ENCODE data around the gene ABCC3. TPM values are rescaled to one million over a fixed set of nuclear protein-coding genes. Genes with fewer than 3 reads are reported as not detected.

The ABCC3 gene
- total RNA-seq, 4 donors from 2014 or later, result 190 to 683 (median 305) TPM

- Histone ChIP-seq H3K4me3 (no peak overlapping the region), H3K9me3 (no peaks in the 10 kb centered on the region), H3K4me1 (no peaks in the 10 kb centered on the region), H3K36me3 (no peaks in the 10 kb centered on the region), H3K27ac (no peak overlapping the region), H3K27me3 (no peaks in the 10 kb centered on the region)
- TF ChIP-seq POLR2A (IDR thresholded peaks at IDR 0.05) (no peak), CTCF (IDR thresholded peaks at IDR 0.05) (no peak)
- DNase-seq, result no peak
Measured at GRCh38 chr17:50614471-50615051, 20.1 kb upstream of the ABCC3 start.

GRCh38 chr17:50615828-50616227 is 18.9 kb upstream of the ABCC3 start:
- no peak for TF ChIP-seq POLR2A (IDR thresholded peaks at IDR 0.05)
- TF ChIP-seq CTCF (IDR thresholded peaks at IDR 0.05), result no peak
- no peak overlapping the region for H3K27ac ChIP-seq
- no peaks in the 10 kb centered on the region for H3K4me1 ChIP-seq
- H3K4me3 ChIP-seq, result no peak overlapping the region
- no peaks in the 10 kb centered on the region for H3K27me3 ChIP-seq
- DNase-seq, result no peak
- H3K9me3 ChIP-seq, result no peaks in the 10 kb centered on the region
- H3K36me3 ChIP-seq, result no peaks in the 10 kb centered on the region

- no peak for DNase-seq
- TF ChIP-seq CTCF (IDR thresholded peaks at IDR 0.05), result no peak
- TF ChIP-seq POLR2A (IDR thresholded peaks at IDR 0.05), result no peak
- Histone ChIP-seq H3K36me3 (no peaks in the 10 kb centered on the region), H3K4me3 (no peak overlapping the region), H3K27me3 (no peaks in the 10 kb centered on the region), H3K9me3 (no peaks in the 10 kb centered on the region), H3K4me1 (no peaks in the 10 kb centered on the region), H3K27ac (no peak overlapping the region)
Measured at GRCh38 chr17:50618300-50618699, 16.4 kb upstream of the ABCC3 start.

GRCh38 chr17:50618941-50619340 is 15.7 kb upstream of the ABCC3 start:
- H3K36me3 ChIP-seq, result no peaks in the 10 kb centered on the region
- H3K4me3 ChIP-seq, result no peak overlapping the region
- no peaks in the 10 kb centered on the region for H3K27me3 ChIP-seq
- no peak for DNase-seq
- H3K9me3 ChIP-seq, result no peaks in the 10 kb centered on the region
- no peak overlapping the region for H3K27ac ChIP-seq
- H3K4me1 ChIP-seq, result no peaks in the 10 kb centered on the region
- TF ChIP-seq POLR2A (IDR thresholded peaks at IDR 0.05) (no peak), CTCF (IDR thresholded peaks at IDR 0.05) (no peak)

GRCh38 chr17:50619489-50619888 is 15.2 kb upstream of the ABCC3 start:
- no peaks in the 10 kb centered on the region for H3K4me1 ChIP-seq
- H3K9me3 ChIP-seq, result no peaks in the 10 kb centered on the region
- DNase-seq, result no peak
- no peak overlapping the region for H3K4me3 ChIP-seq
- no peak for TF ChIP-seq CTCF (IDR thresholded peaks at IDR 0.05)
- TF ChIP-seq POLR2A (IDR thresholded peaks at IDR 0.05), result no peak
- no peaks in the 10 kb centered on the region for H3K27me3 ChIP-seq
- no peaks in the 10 kb centered on the region for H3K36me3 ChIP-seq
- no peak overlapping the region for H3K27ac ChIP-seq

GRCh38 chr17:50620237-50620636 is 14.4 kb upstream of the ABCC3 start:
- no peak overlapping the region for H3K4me3 ChIP-seq
- DNase-seq, result no peak
- no peaks in the 10 kb centered on the region for H3K36me3 ChIP-seq
- H3K27me3 ChIP-seq, result no peaks in the 10 kb centered on the region
- no peak for TF ChIP-seq CTCF (IDR thresholded peaks at IDR 0.05)
- TF ChIP-seq POLR2A (IDR thresholded peaks at IDR 0.05), result no peak
- no peaks in the 10 kb centered on the region for H3K9me3 ChIP-seq
- H3K4me1 ChIP-seq, result no peaks in the 10 kb centered on the region
- H3K27ac ChIP-seq, result no peak overlapping the region

All from Peyer's patch (tissue), 4 donors.